SJCRH30 (cell line): ENCODE data around the gene USP49. TPM values are rescaled to one million over a fixed set of nuclear protein-coding genes. Genes with fewer than 3 reads are reported as not detected.
"Not testable (repeated sequence)": the region's sequence is repeated elsewhere in the genome, so short reads cannot be mapped to it uniquely, and the experiment has no call there.

Source experiments
- DNase-seq, 2 experiments: peaks; one replicate each; pipeline ENCODE4 v3.0.0-alpha.2; 2015 to 2020
- H3K27ac ChIP-seq: fragments of 250-450 bp; sonication (Bioruptor Pico); 2 replicates; pipeline ENCODE4 v1.5.1; 2020; ENCODE audit warnings: mild to moderate bottlenecking, moderate library complexity
- H3K27me3 ChIP-seq: fragments of 250-450 bp; sonication (Bioruptor Pico); 2 replicates; pipeline ENCODE4 v1.5.1; 2020; ENCODE audit warnings: mild to moderate bottlenecking, moderate library complexity
- H3K36me3 ChIP-seq: fragments of 250-450 bp; sonication (Bioruptor Pico); 2 replicates; pipeline ENCODE4 v1.5.1; 2020; ENCODE audit warnings: mild to moderate bottlenecking, moderate library complexity
- H3K4me1 ChIP-seq: fragments of 250-450 bp; sonication (Bioruptor Pico); 2 replicates; pipeline ENCODE4 v1.5.1; 2020; ENCODE audit warnings: mild to moderate bottlenecking, moderate library complexity
- H3K4me3 ChIP-seq: fragments of 250-450 bp; sonication (Bioruptor Pico); 2 replicates; pipeline ENCODE4 v1.5.1; 2020; ENCODE audit warnings: mild to moderate bottlenecking, moderate library complexity
- H3K9me3 ChIP-seq: fragments of 250-450 bp; sonication (Bioruptor Pico); replicated peaks from 2 replicates; pipeline ENCODE4 v1.5.1; 2020; ENCODE audit warnings: mild to moderate bottlenecking, moderate library complexity
- total RNA-seq: library from RNA; depleted of rRNA; stranded (reverse); fragments of >200 nt; shearing (Covaris generic); gene quantifications from 2 replicates; pipeline ENCODE4 v1.2.3, GENCODE V29; 2014

Gene USP49
- total RNA-seq, 1 experiment from 2014 or later = 7.3 TPM

DNA sequence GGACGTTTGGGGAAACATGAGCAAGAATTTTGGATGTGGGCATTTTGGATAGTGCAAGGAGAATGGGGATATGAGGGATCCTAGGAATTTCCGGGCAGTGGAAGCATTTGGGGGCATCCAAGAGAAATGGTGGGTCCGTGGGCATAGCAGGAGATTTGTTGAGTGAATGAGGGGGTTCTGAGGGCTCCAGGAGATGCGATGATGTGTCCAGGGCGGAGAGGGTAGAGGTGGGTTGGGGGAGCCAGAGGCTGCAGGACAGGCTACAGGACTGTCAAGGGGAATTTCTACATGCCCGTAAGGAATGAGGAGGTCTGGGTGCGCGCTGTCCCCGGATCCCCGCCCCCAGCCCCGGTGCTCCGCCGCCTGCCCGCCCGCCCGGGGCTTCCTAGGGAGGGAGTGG, 115.8 kb downstream of the USP49 start:
- Histone ChIP-seq H3K36me3 (no peaks in the 10 kb centered on the region), H3K27me3 (no peaks in the 10 kb centered on the region), H3K4me3 (peak overlapping the region; percentile 64), H3K27ac (no peak overlapping the region), H3K9me3 (no peaks in the 10 kb centered on the region), H3K4me1 (peaks cover 5% of the 10 kb centered on the region; the same call in 1 of the 2 replicates)
- DNase-seq = peak in 1 of 2 experiments; percentile 30

DNA sequence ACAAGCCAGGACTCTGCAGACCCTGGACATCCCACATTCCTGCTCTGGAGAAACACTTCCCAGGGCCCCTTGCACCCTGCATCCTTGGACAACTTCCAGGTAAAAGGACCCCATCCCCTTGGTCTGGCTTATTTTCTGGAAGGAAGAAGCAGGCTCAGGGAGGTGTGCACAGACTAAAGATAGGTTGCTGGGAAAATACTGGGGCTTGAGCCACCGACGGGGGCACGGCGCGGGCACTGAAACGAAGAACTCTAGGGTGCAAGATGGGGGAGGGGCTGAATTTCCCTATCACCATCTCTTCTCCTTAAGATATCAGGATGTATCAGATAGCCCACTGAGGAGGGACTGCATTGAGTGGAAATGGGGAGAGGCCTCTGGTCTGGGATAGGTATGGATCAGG, 116.3 kb downstream of the USP49 start:
- Histone ChIP-seq H3K27ac (no peak overlapping the region), H3K9me3 (no peaks in the 10 kb centered on the region), H3K36me3 (no peaks in the 10 kb centered on the region), H3K4me1 (peaks cover 5% of the 10 kb centered on the region; the same call in 1 of the 2 replicates), H3K4me3 (peak overlapping the region; percentile 64), H3K27me3 (no peaks in the 10 kb centered on the region)
- DNase-seq = no peak

DNA sequence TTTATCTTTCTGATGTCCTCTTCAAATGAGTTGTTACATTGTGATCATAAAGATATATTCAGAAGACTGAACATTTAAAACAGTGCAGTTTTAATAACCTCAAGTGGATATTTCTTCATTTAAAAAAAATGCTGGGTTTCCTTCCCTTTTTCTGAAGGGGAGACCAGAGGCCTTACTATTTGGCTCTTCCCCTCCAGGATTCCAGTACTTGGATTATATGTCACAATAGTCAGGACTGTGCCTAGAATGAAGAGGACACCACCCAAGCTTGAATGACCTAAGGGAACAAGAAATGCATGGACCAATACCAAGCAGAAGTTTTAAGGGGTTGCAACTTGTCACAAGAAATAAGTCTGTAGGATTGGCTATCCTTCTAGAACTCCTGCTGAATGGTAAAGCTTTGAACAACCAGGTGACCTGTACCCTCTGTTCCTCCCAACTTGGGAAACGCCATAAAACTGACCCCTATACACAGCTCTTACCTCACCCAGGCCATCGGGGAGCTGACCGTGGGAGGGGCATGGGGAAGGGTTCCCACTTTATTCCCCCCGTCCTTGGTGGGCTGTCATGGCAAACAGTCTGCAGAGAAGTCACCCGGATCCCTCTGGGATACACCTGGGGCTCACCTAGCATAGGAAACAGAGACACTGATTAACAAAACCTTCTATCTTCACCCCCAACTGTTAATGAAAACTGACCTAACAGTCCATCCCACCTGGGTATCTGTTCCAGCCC, 117.5 kb downstream of the USP49 start:
- Histone ChIP-seq H3K9me3 (no peaks in the 10 kb centered on the region), H3K4me1 (peaks cover 5% of the 10 kb centered on the region; the same call in 1 of the 2 replicates), H3K4me3 (no peak overlapping the region), H3K27me3 (no peaks in the 10 kb centered on the region), H3K27ac (no peak overlapping the region), H3K36me3 (no peaks in the 10 kb centered on the region)
- DNase-seq = no peak

DNA sequence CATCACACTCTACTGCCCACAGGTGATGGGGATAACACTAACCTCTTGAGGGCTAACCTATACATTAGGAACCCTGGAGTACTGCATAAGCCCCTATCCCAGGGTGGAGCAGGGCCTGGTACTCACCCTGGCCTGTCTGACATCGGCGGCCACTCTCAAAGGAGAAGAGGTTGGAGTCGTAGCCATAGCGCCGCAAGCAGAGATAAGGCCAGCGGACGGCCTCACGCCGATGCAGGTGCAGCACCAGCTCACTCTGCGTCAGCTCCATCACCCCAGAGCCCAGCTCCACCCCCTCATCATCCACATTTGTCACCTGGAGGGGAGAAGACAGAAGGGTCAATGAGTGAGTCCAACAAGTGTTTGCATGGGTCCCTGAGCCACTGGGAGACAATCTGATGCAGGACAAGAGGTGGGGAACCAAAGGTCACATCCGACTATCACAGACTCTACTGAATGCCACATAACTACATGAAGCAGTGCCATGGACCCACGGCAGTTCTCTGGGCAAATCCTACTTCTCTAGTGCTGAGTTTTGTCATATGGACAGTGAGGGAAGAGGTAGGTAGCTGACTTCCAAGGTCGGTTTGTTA, 119.8 kb downstream of the USP49 start:
- H3K4me3 ChIP-seq = no peak overlapping the region
- H3K27me3 ChIP-seq = no peaks in the 10 kb centered on the region
- no peak overlapping the region for H3K27ac ChIP-seq
- H3K4me1 ChIP-seq = peaks cover 3% of the 10 kb centered on the region; the same call in 1 of the 2 replicates
- no peak for DNase-seq
- H3K9me3 ChIP-seq = no peaks in the 10 kb centered on the region
- H3K36me3 ChIP-seq = no peaks in the 10 kb centered on the region

DNA sequence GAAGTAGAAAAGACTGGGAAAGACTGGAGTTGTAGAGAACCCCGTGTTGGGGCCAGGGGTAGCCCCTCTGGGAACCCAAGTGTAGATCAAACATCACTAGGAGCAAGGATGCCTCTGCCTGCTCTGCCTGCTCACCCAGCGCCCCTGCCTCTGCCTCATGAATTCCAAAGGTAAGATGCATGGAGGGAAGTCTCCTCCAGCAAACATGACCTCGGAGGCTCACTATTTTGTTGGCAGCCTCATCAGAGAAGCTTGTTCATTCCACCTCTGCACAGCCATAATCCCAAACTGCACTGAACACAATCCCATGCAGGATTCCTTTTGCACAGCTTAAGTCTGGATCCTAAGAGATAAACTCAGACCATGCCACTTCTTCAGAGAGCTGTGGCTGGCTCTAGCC, 120.3 kb downstream of the USP49 start:
- Histone ChIP-seq H3K9me3 (no peaks in the 10 kb centered on the region), H3K4me1 (peaks cover 3% of the 10 kb centered on the region; the same call in 1 of the 2 replicates), H3K27ac (no peak overlapping the region), H3K36me3 (no peaks in the 10 kb centered on the region), H3K4me3 (no peak overlapping the region), H3K27me3 (no peaks in the 10 kb centered on the region)
- DNase-seq = no peak

DNA sequence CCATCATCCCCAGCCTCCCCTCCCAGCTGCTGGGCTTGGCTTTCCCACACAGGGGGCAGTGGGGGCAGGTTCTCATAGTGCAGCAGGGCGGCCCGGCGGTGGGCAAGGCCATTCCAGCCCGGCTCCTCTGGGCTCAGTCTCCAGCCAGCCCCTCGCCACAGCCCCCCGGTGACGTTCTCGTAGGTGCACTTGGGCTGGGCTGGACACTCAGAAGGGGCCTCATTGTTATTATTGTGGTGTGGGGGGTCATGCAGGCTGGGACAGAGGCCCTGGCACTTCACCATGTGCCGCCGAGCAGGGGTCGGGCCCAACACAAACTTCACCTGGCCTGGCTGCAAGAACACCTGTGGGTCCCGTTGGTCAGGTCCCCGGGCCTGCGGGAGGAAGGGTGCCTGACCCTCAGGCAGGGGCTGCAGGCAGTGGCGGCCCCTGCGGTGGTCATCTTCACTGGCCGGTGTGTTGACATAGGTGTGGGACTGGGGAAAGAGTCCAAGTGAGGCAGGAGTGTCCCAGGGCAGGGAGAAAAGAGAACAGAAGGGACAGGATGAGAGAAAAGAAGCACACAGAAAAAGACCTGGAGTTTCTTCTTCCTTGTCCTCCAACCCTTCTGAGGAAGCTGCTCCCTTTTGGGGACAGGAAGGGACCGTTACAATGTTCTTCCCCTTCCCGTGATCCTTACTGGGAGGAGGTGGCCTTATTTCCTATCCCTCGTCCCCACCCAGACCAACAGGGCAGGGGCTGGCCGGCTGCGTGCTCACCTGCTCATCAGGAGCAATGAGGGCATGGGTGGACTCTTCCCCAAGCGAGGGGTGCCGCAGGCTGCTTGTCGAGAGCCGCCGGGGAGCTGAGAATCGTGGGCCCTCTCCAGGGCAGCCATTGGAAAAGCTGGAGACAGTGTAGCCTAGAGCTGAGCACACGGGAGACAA, 123.9 kb downstream of the USP49 start:
- Histone ChIP-seq H3K36me3 (no peaks in the 10 kb centered on the region), H3K4me3 (no peak overlapping the region), H3K27ac (no peak overlapping the region), H3K27me3 (no peaks in the 10 kb centered on the region), H3K9me3 (no peaks in the 10 kb centered on the region), H3K4me1 (peaks cover 21% of the 10 kb centered on the region)
- DNase-seq = no peak

DNA sequence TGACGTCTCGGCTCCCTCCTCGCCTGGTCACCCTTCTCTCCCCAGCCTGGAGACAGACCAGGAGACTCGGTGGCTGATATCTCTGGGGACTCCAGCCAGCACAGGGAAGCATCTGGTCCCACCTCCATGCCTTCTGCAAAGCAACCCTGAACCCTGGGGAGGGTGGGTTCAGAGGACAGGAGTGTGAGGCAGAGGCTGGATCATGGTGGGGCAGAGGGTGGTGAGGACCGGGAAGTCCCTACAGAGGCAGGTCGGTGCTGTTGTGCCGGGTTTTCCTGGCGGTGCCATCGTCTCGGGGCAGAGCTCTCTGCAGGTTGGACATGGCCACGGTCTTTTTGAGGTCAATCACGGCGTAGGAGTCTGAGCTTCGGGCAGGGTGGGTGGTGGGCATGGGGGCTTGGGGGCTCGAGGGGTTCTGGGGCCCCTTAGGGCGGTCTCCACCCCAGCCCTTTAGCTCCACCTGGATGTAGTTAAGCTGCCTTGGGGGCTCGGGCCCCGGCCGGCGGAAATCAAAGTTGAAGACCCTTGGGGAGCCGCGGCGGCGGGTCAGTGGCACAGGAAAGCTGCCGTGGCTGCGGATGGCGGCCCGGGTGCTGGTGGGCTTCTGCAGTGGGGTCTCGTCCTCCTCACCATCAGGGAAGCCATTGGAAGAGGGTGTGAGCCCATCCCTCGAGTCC, 124.7 kb downstream of the USP49 start:
- Histone ChIP-seq H3K4me3 (no peak overlapping the region), H3K4me1 (peaks cover 21% of the 10 kb centered on the region), H3K36me3 (no peaks in the 10 kb centered on the region), H3K9me3 (no peaks in the 10 kb centered on the region), H3K27ac (no peak overlapping the region), H3K27me3 (no peaks in the 10 kb centered on the region)
- DNase-seq = no peak

DNA sequence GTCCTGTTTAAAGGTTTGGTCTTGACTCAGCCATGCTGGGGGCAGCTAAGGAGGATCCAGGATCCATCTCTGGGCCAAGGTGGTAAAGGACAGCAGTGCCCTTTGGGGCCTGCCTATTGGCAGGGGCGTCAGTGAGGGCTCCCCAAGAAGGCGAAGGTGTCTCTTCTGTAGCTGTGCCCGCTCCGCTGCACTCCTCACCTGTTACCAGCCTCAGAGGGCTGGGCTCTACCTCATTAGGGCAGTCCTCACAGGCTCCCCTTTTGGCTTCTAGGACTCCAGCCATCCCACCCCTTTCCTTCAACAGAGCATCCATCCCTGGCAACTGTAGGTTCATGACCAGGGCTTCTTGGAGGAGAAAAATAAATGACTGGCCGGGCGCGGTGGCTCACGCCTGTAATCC, 125.8 kb downstream of the USP49 start:
- Histone ChIP-seq H3K27me3 (no peaks in the 10 kb centered on the region), H3K9me3 (no peaks in the 10 kb centered on the region), H3K4me1 (peaks cover 21% of the 10 kb centered on the region), H3K27ac (no peak overlapping the region), H3K4me3 (no peak overlapping the region), H3K36me3 (no peaks in the 10 kb centered on the region)
- no peak for DNase-seq

DNA sequence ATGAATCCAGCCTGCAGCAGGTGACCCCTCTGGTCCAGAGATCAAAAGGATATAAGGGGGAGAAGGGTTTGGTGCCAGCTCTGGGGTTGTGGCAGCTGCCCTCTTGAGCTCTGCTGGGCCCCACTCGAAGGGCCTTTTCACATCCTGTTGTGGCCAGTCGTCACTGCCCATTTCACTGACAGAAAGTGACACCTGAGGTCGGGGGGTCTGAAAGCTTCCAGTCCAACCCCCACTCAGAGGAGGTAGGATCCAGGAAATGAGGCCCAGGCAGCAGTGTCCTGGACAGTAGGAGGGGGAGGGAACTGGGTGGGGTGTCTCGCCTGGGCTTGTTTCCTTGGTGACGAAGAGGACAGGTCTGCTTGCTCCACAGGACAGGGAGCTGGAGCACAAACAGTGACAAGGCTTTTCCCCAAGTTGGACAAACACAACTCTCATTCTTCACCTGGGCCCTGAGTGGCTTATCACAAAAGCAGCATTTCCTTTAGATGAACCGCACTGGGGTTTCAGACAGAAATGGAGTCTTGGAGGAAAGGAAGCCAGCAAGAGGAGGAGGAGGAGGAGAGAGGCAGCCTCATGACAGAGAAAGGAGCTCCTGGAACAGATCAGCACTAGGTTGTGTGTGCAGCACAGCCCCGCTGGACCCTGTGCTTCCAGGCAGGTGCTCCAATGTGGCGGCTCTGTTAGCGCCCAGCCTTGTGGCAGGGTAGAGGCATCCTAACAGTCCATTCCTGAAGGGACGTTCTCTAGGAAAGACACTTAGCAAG, 126.4 kb downstream of the USP49 start:
- Histone ChIP-seq H3K36me3 (no peaks in the 10 kb centered on the region), H3K4me3 (no peak overlapping the region), H3K27me3 (no peaks in the 10 kb centered on the region), H3K27ac (no peak overlapping the region), H3K9me3 (no peaks in the 10 kb centered on the region), H3K4me1 (peaks cover 21% of the 10 kb centered on the region)
- peak; percentile 20 to 25 for DNase-seq

DNA sequence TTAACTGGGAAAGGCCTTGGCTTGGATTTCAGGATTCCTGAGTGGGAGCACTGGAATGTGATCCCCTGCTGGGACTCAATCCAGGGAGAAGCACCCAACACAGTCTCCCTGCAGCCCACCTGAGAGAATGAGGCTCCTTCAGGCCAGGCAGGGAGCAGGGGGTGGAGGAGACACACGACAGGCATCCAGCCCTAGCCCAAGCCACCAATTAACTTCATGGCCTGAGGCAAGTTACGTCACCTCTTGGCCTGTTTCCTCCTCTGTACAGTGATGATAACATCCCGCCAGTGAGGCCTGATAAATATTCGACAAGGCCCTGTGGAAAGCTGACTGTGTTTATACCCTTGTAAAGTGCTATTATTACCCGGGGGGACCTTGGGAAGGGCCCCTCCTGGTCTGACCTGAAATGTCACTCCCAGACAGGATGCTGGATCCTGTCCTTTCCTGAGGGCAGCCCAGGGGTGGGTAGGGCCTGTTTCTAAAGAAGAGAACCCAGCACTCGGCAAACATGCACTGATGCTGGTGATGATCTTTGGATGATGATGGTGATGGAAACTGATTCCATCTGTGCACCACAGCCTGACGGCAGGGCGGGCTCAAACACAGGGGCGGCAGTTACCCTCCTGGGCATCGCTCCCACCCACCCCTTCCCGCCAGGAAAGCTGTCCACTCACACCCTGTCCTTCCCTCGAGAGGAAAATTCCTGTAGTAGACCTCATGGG, 127.9 kb downstream of the USP49 start:
- Histone ChIP-seq H3K27ac (no peak overlapping the region; the same call in 1 of the 2 replicates), H3K36me3 (no peaks in the 10 kb centered on the region), H3K4me3 (no peak overlapping the region), H3K4me1 (peaks cover 24% of the 10 kb centered on the region), H3K27me3 (no peaks in the 10 kb centered on the region), H3K9me3 (no peaks in the 10 kb centered on the region)
- DNase-seq = peak; percentile 78 to 89

DNA sequence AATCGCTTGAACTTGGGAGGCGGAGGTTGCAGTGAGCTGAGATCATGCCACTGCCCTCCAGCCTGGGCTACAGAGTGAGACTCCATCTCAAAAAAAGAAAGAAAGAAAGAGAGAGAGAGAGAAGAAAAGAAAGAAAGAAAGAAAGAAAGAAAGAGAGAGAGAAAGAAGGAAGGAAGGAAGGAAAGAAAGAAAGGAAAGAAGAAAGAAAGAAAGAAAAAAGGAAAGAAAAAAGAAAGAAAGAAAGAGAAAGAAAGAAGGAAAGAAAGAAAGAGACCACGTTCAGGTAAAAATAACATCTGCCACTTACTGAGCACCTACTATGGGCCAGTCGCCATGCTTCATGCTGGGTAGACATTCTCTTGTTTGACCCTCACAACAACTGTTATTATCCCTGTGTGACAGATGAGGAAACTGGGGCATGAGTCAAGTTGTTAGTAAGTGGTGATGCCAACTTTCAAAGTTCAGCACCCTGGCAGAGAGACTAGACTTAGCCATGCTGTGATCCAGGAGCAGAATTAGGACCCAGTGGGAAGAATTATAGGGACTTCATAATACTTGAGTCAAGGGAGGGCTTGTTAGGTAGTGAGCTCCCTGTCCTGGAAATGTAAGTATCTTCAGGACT, 129.0 kb downstream of the USP49 start:
- not testable (repeated sequence) for DNase-seq
- H3K4me1 ChIP-seq = peaks cover 24% of the 10 kb centered on the region

DNA sequence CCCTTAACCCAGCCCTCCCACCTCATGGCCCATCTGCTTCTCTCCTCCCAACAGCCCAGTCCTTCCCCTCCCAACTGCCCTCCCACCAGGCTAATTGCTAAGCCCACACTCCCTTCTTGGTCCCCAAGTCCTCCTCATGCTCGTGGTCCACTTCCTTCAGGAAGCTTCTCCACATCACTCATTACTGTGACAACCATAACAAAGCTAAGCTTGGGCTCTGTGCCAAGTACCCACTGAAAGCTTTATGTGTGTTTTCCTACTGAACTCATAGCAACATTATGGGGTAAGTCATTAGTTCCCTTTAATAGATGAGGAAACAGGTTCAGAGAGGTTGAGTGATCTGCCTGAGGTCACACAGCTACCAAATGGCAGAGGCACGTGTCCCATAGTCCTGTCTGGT, 131.7 kb downstream of the USP49 start:
- DNase-seq = peak in 1 of 2 experiments; percentile 15
- Histone ChIP-seq H3K9me3 (no peaks in the 10 kb centered on the region), H3K27me3 (no peaks in the 10 kb centered on the region), H3K4me1 (peaks cover 21% of the 10 kb centered on the region), H3K4me3 (no peak overlapping the region), H3K36me3 (no peaks in the 10 kb centered on the region), H3K27ac (no peak overlapping the region)

More for the DNA sequence above, 129.0 kb downstream of the USP49 start:
- H3K4me3 ChIP-seq, H3K27me3 ChIP-seq, H3K36me3 ChIP-seq, H3K9me3 ChIP-seq, H3K27ac ChIP-seq: not testable (repeated sequence)

DNA sequence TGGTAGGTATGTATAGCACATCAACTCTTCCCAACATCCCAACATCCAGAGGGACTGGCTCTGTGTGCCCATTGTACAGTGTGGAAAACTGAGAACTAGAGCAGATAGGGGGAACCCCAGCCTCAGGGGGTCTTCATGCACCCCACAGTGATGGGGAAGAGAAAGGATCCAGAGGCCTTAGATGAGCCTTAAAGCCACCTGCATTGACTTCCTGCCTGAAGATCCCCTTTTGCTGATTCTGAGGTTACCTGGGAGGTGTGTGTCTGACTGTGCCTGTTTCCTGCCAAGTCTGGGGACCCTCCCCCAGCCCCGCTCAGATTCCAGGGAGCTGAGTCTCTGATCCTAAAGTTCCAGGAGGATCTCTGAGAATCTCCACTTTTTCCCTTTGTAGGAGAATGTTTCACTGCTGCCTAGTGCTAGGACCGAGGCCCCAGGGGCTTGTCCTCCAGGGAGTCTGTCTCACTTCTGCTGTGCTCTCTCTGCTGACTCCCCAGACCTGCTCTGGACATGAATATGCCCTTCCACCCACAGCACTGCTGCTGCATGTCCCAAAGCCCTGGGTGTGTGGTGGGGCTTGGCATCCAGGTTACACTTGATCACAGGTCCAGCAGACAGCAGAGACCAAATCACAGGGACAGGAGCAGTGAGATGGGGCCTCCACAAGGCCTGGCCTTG, 135.1 kb downstream of the USP49 start:
- Histone ChIP-seq H3K27ac (no peak overlapping the region), H3K27me3 (no peaks in the 10 kb centered on the region), H3K4me3 (no peak overlapping the region), H3K4me1 (peaks cover 15% of the 10 kb centered on the region), H3K36me3 (no peaks in the 10 kb centered on the region), H3K9me3 (no peaks in the 10 kb centered on the region)
- no peak for DNase-seq
